ENCODE measurements around the gene RABGAP1.

Gene RABGAP1

DNA sequence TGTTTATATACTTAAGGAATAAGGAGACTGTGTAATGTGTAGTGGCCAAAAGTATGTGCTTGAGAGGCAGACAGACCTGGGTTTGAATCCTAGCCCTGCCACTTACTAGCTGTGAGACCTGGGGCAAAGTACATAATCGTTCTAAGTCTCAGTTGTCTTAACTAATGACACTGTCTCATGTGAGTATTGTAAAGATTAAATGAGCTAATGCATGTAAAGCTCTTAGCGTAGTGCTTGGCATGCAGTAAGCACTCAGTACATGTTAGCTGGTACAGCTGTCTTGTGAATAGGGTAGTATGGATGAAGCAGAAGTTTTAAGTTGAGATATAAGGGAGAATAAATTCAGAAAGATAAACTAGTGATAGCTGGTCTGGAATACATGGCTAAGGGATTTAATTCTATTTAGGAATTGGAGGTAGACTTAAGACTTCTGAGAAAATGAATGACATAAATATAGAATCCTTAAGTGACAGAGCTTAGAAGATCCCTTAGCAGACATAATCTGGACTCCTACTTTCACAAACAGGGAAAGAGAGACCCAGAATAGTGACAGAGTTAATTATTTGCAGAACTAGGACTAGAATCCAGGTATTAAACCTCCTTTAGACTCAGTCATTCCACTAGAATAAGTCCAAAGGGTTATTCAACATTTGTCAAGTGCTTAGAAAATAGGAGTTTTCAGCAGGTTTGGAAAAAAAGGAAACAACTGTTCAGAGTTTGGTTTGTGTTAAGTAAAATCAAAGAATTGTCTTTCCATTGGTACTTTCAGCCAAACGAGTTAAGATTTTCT is 105.8 kb downstream of the RABGAP1 start:
- DNase-seq (ENCODE audit: low read depth in 3 of 3): no peak

GRCh38 chr9:123048748-123049147 is 107.9 kb downstream of the RABGAP1 start:
- no peak for DNase-seq (ENCODE audit: low read depth in 3 of 3)

GRCh38 chr9:123049589-123050222 is 108.9 kb downstream of the RABGAP1 start:
- no peak for DNase-seq (ENCODE audit: low read depth in 3 of 3)

GRCh38 chr9:123053046-123053445 is 112.2 kb downstream of the RABGAP1 start:
- DNase-seq (ENCODE audit: low read depth in 3 of 3): no peak

- no peak for DNase-seq (ENCODE audit: low read depth in 3 of 3)
These were observed 112.9 kb downstream of the RABGAP1 start for GRCh38 chr9:123053711-123054110.

DNA sequence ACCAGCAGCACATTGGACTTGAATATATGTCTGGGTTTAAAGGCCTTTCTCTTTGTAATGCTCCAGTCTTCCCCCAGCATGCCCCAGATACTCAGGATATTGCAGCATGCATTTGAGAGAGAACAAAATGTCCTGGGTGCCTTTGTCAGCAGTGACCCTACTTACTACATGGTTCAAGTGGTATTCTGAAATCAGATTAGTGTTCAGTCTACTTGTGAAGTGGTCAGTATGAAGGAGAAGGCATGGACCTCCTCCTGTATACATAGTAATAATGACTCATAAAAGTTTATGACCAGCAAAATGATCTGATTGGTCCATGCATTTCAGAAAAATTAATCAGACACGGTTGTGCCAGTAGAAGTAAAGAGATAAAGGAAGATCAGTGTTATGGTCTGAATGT is 118.0 kb downstream of the RABGAP1 start:
- no peak for DNase-seq (ENCODE audit: low read depth in 3 of 3)

DNA sequence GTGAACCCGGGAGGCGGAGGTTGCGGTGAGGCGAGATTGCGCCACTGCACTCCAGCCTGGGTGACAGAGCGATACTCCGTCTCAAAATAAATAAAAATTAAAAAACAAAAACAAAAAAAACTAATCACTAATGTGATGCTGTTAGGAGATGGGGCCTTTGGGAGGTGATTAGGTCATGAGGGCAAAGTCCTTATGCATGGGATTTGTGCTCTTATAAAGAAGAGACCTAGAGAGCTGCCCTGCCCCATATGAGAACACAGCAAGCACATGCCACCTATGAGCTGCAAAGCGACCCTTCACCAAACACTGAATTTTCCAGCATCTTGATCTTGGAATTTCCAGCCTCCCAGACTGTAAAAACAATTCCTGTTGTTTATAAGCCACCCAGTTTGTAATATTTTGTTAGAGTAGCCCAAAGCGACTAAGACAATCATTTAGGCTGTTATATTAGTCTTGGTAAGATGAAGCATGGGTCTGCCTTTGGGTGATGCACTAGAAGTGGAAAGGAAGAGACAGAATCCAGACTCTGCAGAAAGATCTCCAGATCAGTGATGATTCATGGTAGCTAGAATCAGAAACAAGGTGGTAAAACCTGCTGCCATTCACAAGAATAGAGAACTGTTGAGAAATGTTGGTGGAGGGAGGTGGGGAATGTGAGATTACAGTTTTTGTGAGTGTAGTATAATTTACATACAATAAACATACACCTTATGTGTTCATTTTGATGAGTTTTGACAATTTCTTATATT is 118.8 kb downstream of the RABGAP1 start:
- no peak for DNase-seq (ENCODE audit: low read depth in 3 of 3)

DNA sequence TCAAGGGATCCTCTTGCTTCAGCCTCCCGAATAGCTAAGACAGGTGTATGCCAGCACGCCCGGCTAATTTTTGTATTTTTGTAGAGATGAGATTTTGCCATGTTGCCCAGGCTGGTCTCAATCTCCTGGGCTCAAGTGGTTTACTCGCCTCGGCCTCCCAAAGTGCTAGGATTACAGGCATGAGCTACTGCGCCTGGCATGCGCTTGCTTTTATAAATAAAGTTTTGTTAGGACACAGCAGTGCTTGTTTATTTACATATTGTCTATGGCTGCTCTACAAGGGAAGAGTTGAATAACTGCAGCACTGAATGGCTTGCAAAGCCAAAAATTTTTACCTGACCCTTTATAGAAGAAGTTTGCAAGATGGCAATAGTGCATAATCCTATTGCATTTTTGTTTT is 120.4 kb downstream of the RABGAP1 start:
- DNase-seq (ENCODE audit: low read depth in 3 of 3): no peak

DNA sequence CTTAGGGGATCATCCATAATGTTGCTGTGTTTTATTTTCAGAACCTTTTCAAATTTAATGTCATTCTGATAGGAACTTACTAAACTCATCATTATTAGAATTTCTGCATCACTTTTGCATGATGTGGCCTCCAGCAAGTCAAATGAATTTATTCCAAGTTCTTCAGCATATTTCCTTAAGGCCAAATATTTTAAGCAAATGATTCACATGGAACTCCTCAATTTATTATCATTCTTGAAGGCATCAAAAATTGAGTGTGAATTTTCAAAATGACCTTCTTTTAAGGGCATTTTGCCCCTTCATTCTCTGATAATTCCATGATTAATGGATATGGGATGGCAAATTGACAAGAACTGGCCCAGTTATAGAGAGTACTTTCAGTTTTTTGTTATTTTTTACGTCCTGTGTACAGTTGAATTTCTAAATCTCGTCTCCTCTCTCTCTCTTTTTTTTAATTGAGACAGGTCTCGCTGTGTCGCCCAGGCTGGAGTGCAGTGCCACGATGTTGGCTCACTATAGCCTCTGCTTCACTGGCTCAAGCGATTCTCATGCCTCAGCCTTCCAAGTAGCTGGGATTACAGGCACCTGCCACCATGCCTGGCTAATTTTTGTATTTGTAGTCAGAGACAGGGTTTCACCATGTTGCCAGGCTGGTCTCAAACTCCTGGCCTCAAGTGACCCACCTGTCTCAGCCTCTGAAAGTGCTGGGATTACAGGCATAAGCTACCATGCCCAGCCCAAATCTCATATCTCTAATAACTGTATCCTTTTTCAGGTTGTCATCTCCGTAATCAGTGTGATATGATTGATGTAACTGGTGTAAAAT is 121.7 kb downstream of the RABGAP1 start:
- no peak for DNase-seq (ENCODE audit: low read depth in 3 of 3)

DNA sequence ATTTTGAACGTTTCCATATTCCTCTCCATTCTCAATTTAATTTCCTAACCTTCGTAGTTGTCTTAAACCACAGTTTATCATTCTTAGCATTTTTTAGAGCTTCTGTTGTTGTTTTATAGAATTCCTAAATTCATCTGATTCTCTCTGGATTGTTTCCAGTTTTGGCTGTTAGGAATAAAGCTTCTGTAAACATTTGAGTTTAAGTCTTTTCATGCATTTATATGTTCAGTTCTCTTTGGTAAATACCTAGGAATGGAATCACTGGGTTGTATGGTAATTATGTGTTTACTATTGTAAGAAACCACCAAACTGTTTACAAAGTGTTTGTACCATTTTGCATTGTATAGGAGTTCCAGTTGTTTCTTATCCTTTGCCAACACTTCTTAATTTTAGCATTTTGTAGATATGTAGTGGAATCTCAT is 122.4 kb downstream of the RABGAP1 start:
- DNase-seq (ENCODE audit: low read depth in 3 of 3): no peak

GRCh38 chr9:123063896-123064295 is 123.1 kb downstream of the RABGAP1 start:
- DNase-seq (ENCODE audit: low read depth in 3 of 3): no peak

DNA sequence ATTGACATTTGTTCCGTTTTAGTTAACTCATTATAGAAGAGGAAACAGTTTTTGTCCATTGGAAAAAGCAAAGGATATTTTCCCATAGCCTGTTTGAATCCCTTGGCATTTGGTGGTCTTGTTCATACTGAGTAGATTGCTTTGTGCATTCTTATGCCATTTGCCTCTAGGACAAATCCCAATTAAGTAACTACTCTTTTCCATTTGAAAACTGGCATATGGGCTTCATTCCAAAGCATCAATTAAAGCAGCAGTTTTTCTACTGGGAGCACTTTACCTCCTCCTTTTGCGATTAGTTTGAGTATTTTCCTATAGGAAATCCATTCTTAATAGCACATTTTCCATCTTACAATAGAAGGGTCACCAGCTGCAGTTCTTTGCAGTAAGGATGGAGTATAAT is 123.9 kb downstream of the RABGAP1 start:
- no peak for DNase-seq (ENCODE audit: low read depth in 3 of 3)

- DNase-seq (ENCODE audit: low read depth in 3 of 3): no peak
These were observed 124.4 kb downstream of the RABGAP1 start for GRCh38 chr9:123065196-123065595.

DNA sequence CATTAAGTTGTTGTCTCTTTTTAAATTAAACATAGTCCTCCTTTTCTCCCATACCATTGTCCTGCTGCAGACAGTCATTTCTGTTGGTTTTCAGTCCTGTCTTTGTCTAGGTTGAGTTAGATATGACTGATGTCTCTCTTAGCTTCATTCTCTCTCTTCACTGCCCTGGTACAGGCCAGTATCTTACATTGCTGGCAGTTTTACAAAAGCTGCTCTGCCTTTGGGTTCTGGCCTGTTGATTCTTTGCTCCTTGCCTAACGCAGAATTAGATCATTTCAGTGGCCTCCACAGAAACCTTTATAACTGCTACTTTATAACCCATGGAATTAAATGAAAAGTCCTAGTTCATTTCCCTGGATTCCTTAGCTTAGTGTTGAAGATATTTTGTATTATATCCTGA is 126.3 kb downstream of the RABGAP1 start:
- no peak for DNase-seq (ENCODE audit: low read depth in 3 of 3)

DNA sequence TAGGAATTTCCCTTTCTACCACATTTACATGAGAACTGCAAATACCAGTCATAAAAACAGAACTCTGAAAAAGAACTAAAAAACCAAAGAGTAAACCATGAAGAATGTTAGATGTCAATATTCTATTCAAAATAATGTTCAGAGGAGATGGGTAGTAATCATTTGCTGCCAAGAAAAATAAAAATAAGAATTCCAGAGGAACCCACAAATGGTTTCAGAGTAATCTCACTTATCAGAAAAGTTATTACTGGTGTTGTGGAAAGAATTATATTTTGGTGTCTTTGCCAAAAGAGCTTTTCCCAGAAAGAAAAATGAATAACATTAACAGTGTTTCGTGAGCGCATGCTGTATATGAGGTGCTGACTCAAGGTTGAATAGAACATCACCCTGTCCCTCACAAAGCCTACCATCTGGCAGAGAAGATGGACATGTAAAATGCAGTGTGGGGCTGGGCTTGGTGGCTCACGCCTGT is 128.2 kb downstream of the RABGAP1 start:
- no peak for DNase-seq (ENCODE audit: low read depth in 3 of 3)

- DNase-seq (ENCODE audit: low read depth in 3 of 3): no peak
These were observed 129.4 kb downstream of the RABGAP1 start for GRCh38 chr9:123070198-123070597.

GRCh38 chr9:123072407-123072995 is 131.7 kb downstream of the RABGAP1 start:
- no peak for DNase-seq (ENCODE audit: low read depth in 3 of 3)

DNA sequence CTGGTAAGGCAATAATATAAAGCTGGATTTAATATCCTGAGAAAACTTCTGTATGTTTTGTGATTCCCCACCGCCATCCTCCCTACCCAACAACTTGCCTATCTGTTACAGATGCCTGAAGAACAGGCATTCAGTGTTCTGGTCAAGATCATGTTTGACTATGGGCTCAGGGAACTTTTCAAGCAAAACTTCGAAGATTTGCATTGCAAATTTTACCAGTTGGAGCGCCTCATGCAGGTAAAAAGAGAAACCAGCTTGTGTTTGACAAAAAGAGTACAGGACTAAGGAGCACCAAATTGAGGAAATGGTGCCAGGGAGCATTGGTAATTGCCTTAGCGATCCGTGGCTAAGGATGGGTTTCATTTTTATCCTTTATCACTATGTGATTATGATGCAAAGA is 132.6 kb downstream of the RABGAP1 start:
- DNase-seq (ENCODE audit: low read depth in 3 of 3): no peak

GRCh38 chr9:123073991-123074422 is 133.2 kb downstream of the RABGAP1 start:
- no peak for DNase-seq (ENCODE audit: low read depth in 3 of 3)

GRCh38 chr9:123074628-123075027 is 133.8 kb downstream of the RABGAP1 start:
- no peak for DNase-seq (ENCODE audit: low read depth in 3 of 3)

DNA sequence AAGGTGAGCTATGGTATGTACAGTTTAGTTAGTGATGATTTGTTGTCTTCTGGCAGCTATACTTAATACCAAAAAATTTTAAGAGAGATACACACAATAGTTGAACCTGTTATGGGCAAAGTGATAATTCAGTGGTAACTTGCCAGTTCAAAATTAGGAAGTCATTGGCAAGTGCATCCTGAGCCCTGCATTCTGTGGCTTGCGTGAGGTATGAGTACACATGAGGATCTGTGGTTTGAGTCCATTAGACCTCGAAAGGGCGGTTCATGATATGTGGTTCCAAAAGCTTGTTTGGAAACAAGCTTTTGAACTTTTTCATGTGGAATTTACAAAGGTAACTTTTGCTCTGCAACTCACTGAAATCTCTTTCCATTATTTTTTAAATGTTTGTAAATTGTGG is 139.6 kb downstream of the RABGAP1 start:
- no peak for DNase-seq (ENCODE audit: low read depth in 3 of 3)
